Aorta (tissue), 5 donors: ENCODE data around the gene CYP2A13. TPM values are rescaled to one million over a fixed set of nuclear protein-coding genes. Genes with fewer than 3 reads are reported as not detected.
"Not testable (repeated sequence)": the region's sequence is repeated elsewhere in the genome, so short reads cannot be mapped to it uniquely, and the experiment has no call there.

Experiments used
- ATAC-seq: fragments of 200-7000 bp; cut with Tn5 transposase; one replicate; pipeline ENCODE4 v1.9.1; 2022; ENCODE audit warnings: moderate library complexity; ENCODE audit not compliant: low FRiP score
- DNase-seq, 2 donors: peaks; one replicate each; pipeline ENCODE4 v3.0.0-alpha.2; 2020
- H3K27ac ChIP-seq, 2 donors: one replicate each; pipeline ENCODE4 v1.5.1; 2013; ENCODE audit warnings: low read length in 2 of 2, mild to moderate bottlenecking in 2 of 2, moderate library complexity in 2 of 2, control low read depth in 1 of 2, inconsistent platforms in 1 of 2, low read depth in 1 of 2
- H3K27me3 ChIP-seq, 2 donors: one replicate each; pipeline ENCODE4 v1.6.1; 2013; ENCODE audit warnings: control low read depth in 1 of 2, low read length in 1 of 2, mild to moderate bottlenecking in 1 of 2, moderate library complexity in 1 of 2; ENCODE audit not compliant: insufficient read depth in 2 of 2, control insufficient read depth in 1 of 2
- H3K36me3 ChIP-seq, 2 donors: one replicate each; pipeline ENCODE4 v1.6.1; 2013; ENCODE audit warnings: control low read depth in 1 of 2, low read length in 1 of 2, mild to moderate bottlenecking in 1 of 2; ENCODE audit not compliant: insufficient read depth in 2 of 2, control insufficient read depth in 1 of 2
- H3K4me1 ChIP-seq, 2 donors: one replicate each; pipeline ENCODE4 v1.6.1; 2013; ENCODE audit warnings: low read length in 2 of 2, control low read depth in 1 of 2, mild to moderate bottlenecking in 1 of 2, moderate library complexity in 1 of 2; ENCODE audit not compliant: insufficient read depth in 2 of 2, control insufficient read depth in 1 of 2
- H3K4me3 ChIP-seq, 2 donors: one replicate each; pipeline ENCODE4 v1.5.1; 2013; ENCODE audit warnings: low read length in 2 of 2, control low read depth in 1 of 2, mild to moderate bottlenecking in 1 of 2
- H3K9me3 ChIP-seq: one replicate; pipeline ENCODE4 v1.6.1; 2013; ENCODE audit warnings: mild to moderate bottlenecking, low read length; ENCODE audit not compliant: control insufficient read depth
- WGBS, 2 donors: extraction: QIAGEN DNeasy Blood & Tissue Kit; methylation state at CpG; one replicate each; pipeline ENCODE4 v1.1.7; 2013; 5-methylcytosine and 5-hydroxymethylcytosine counted together
- intact Hi-C, 2 donors: fragments of 100-400 bp; cut with DNase I; formaldehyde crosslinking; loops; one replicate each; pipeline versions ENCODE4 v1.14.2 to v1.15.0; 2022
- polyA plus RNA-seq, 2 donors: library from polyadenylated mRNA; stranded (reverse); fragments of 200-250 nt; gene quantifications; one replicate each; pipeline ENCODE4 v1.2.3, GENCODE V29; 2013
- total RNA-seq, 2 donors: library from RNA; stranded (reverse); fragmentation: NEBNext Ultra II Directional; extraction: Animal tissue kit (Norgen Biotek cat#: 25700); gene quantifications; one replicate each; pipeline ENCODE4 v1.2.1, GENCODE V29; 2021
- donor health status: healthy with polysubstance abuse.
- donor health status: Bipolar disorder and iron deficiency.
- donor health status: DM: no; HTN: no; CAD: no.
- donor health status: DM: no; HTN: no; CAD: no.
- donor health status: DM: yes; HTN: yes; CAD: no.

Gene CYP2A13
- total and polyA plus RNA-seq, 4 donors, result not detected

DNA sequence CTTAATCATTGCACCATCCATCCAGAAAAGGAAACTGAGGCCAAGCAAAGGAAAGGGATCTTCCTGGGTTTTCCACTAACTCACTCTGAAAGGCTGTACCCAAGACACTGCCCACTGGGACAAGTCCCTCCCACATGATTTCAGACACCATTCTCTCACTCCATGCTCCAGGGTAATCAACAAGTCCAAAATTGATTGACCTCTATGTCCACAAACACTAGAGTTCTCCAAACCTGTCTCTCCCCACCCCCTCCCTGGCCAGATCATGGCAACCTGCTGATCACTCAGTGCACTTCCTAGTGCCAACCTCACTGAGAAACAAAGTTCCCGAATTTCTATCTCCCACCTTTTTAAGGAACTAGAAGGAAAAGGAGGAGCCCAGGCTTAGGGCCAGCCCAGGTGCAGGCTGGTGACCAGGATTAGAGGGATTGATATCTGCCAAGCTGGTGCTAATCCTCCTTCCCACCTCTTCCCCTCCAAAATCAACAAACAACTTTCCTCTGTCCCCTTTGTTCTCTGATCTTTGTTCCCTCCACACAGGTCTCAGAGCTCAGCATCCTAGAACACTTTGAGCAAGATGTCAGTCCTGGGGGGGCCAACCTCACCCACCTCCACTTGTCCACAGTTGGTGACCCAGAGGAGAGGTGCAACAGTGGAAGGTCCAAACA is 2.4 kb upstream of the CYP2A13 start:
- DNase-seq (no peak), ATAC-seq (no peak)
- intact Hi-C loops, result no loop called here
- no peaks in the 10 kb centered on the region for H3K27me3 ChIP-seq
- no peak overlapping the region for H3K27ac ChIP-seq
- H3K36me3 ChIP-seq, result no peaks in the 10 kb centered on the region
- no peak overlapping the region for H3K4me3 ChIP-seq
- no peaks in the 10 kb centered on the region for H3K4me1 ChIP-seq
- H3K9me3 ChIP-seq, result peaks cover 3% of the 10 kb centered on the region
- 52 to 54% methylated on average over 1 of the region's 1 CpG for WGBS, 2 donors

DNA sequence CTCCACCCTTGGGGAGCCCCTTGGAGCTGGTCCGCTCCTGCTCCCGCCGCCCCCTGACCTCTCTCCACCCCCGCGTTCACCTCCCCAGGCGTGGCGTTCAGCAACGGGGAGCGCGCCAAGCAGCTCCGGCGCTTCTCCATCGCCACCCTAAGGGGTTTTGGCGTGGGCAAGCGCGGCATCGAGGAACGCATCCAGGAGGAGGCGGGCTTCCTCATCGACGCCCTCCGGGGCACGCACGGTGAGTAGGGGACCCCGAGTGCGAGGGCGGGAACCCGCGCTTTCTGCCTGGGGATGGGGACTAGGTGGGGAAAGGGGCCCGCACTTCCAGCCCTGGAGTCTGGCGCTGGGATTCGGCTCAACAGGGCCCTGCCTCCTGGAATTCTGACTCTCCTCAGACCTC is 1.7 kb downstream of the CYP2A13 start:
- no peaks in the 10 kb centered on the region for H3K9me3 ChIP-seq
- H3K4me1 ChIP-seq, result no peaks in the 10 kb centered on the region
- intact Hi-C loops, result no loop called here
- H3K36me3 ChIP-seq, result no peaks in the 10 kb centered on the region
- 1% methylated on average over 29 to 32 of the region's 32 CpGs for WGBS, 2 donors
- no peak for DNase-seq
- H3K27ac ChIP-seq, result no peak overlapping the region
- no peaks in the 10 kb centered on the region for H3K27me3 ChIP-seq
- ATAC-seq, result no peak
- no peak overlapping the region for H3K4me3 ChIP-seq

DNA sequence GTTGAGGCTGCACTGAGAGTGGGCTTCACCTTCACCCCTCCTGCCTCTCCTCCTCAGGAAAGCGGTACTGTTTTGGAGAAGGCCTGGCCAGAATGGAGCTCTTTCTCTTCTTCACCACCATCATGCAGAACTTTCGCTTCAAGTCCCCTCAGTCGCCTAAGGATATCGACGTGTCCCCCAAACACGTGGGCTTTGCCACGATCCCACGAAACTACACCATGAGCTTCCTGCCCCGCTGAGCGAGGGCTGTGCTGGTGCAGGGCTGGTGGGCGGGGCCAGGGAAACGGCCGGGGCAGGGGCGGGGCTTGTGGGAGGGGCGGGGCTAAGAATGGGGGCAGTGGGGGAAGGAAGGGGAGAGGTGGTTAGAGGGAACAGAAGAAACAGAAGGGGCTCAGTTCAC is 7.5 kb downstream of the CYP2A13 start:
- H3K9me3 ChIP-seq, result peaks cover 3% of the 10 kb centered on the region
- H3K4me1 ChIP-seq, result no peaks in the 10 kb centered on the region
- H3K4me3 ChIP-seq, result no peak overlapping the region
- DNase-seq (no peak), ATAC-seq (no peak)
- H3K27ac ChIP-seq, result no peak overlapping the region
- 64 to 65% methylated on average over 15 of the region's 15 CpGs for WGBS, 2 donors
- H3K36me3 ChIP-seq, result no peaks in the 10 kb centered on the region
- no peaks in the 10 kb centered on the region for H3K27me3 ChIP-seq
- intact Hi-C loops, result no loop called here

DNA sequence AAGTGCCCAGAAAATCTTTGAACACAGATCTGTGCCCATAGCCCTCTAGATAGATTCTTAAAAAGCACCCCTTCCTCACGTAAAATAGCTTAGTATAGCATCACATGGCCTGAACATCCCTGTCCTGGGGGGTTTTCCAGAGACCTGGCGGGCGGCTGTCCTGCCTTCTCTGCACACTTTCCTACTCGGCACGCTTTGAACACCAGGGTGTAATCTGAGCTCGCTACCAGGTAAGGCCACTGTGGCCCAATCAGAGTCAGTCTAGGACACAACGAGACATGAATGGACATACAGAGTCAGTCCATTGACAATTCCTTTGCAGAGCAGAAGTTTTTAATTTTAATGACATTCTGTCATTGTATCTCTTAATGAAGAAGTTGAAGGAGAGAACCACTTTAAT is 8.1 kb downstream of the CYP2A13 start:
- H3K4me3 ChIP-seq, result no peak overlapping the region
- WGBS, 2 donors, result 74 to 82% methylated on average over 7 of the region's 7 CpGs
- intact Hi-C loops, result no loop called here
- no peaks in the 10 kb centered on the region for H3K27me3 ChIP-seq
- no peaks in the 10 kb centered on the region for H3K36me3 ChIP-seq
- DNase-seq (no peak), ATAC-seq (no peak)
- no peak overlapping the region for H3K27ac ChIP-seq
- H3K4me1 ChIP-seq, result no peaks in the 10 kb centered on the region
- H3K9me3 ChIP-seq, result peaks cover 3% of the 10 kb centered on the region

DNA sequence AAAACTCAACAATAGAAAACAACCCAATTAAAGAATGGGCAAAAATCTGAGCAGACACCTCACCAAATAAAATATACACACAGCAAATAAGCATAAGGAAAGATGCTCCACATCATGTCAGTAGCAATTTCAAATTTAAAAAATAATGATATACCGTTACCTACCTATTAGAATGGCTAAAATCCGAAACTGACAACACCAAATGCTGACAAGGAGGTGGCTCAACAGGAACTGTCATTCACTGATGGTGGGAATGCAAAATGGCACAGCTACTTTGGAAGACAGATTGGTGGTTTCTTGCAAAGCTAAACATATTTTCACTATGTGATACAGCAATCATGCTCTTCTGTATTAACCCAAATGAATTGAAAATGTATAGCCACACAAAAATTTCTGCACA is 9.1 kb downstream of the CYP2A13 start:
- Histone ChIP-seq H3K4me1 (no peaks in the 10 kb centered on the region), H3K4me3 (no peak overlapping the region), H3K27me3 (no peaks in the 10 kb centered on the region), H3K27ac (no peak overlapping the region), H3K9me3 (peaks cover 3% of the 10 kb centered on the region), H3K36me3 (no peaks in the 10 kb centered on the region)
- intact Hi-C loops, result no loop called here
- no peak for DNase-seq
- 69 to 70% methylated on average over 2 of the region's 2 CpGs for WGBS, 2 donors
- no peak for ATAC-seq

- 70 to 72% methylated on average over 5 of the region's 5 CpGs for WGBS, 2 donors
- H3K9me3 ChIP-seq, result peaks cover 3% of the 10 kb centered on the region
- no peak overlapping the region for H3K27ac ChIP-seq
- no peak for DNase-seq
- intact Hi-C loops, result no loop called here
- no peaks in the 10 kb centered on the region for H3K4me1 ChIP-seq
- no peak overlapping the region for H3K4me3 ChIP-seq
- no peak for ATAC-seq
- H3K36me3 ChIP-seq, result no peaks in the 10 kb centered on the region
- no peaks in the 10 kb centered on the region for H3K27me3 ChIP-seq
Observed at GRCh38 chr19:41098762-41099161, 10.5 kb downstream of the CYP2A13 start.

GRCh38 chr19:41102210-41102609 is 14.0 kb downstream of the CYP2A13 start:
- H3K27me3 ChIP-seq, DNase-seq, H3K27ac ChIP-seq, H3K4me1 ChIP-seq, H3K36me3 ChIP-seq, H3K9me3 ChIP-seq, intact Hi-C loops, ATAC-seq, H3K4me3 ChIP-seq: not testable (repeated sequence)
- WGBS, 2 donors, result 88 to 97% methylated on average over 1 of the region's 1 CpG

DNA sequence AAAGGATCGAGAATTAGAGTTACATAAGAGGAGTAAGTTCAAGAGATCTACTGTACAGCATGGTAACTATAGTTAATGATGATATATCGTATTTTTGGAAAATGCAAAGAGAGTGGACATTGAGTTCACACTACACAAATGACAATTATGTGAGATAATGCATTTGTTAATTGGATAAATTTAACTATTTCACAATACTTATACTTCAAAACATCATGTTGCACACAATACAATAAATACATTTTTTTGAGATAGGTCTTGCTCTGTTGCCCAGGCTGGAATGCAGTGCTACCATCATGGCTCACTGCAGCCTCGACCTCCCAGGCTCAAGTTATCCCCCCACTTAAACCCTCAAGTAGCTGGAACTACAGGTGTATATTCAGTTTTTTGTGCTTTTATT is 17.9 kb downstream of the CYP2A13 start:
- 75 to 77% methylated on average over 3 of the region's 3 CpGs for WGBS, 2 donors
- DNase-seq (no peak), ATAC-seq (no peak)
- no peaks in the 10 kb centered on the region for H3K27me3 ChIP-seq
- H3K9me3 ChIP-seq, result no peaks in the 10 kb centered on the region
- H3K27ac ChIP-seq, result no peak overlapping the region
- no peaks in the 10 kb centered on the region for H3K36me3 ChIP-seq
- H3K4me1 ChIP-seq, result no peaks in the 10 kb centered on the region
- intact Hi-C loops, result no loop called here
- H3K4me3 ChIP-seq, result no peak overlapping the region

- Histone ChIP-seq H3K36me3 (no peaks in the 10 kb centered on the region), H3K9me3 (peaks cover 2% of the 10 kb centered on the region), H3K27me3 (peaks cover 0 to 2% of the 10 kb centered on the region in 2 donors), H3K4me1 (no peaks in the 10 kb centered on the region), H3K4me3 (no peak overlapping the region), H3K27ac (no peak overlapping the region)
- intact Hi-C loops, result no loop called here
- WGBS, 2 donors, result 79 to 84% methylated on average over 9 of the region's 9 CpGs
- DNase-seq, result no peak
- no peak for ATAC-seq
Observed at GRCh38 chr19:41111296-41111695, 23.0 kb downstream of the CYP2A13 start.
